HepG2 (cell line): Measurements from ENCODE around the gene MGAT1. TPM values are rescaled to one million over a fixed set of nuclear protein-coding genes. Genes with fewer than 3 reads are reported as not detected.

ENCODE experiments used
- AGO2 ChIP-seq: fragments of 200-400 bp; formaldehyde crosslinking; optimal IDR thresholded peaks from 2 replicates; pipeline ENCODE3; 2017; ENCODE audit warnings: mild to moderate bottlenecking, low read depth, low read length, moderate library complexity
- CEBPG ChIP-seq: IDR thresholded peaks from 2 replicates; pipeline ENCODE4 v1.6.1; 2016
- GFI1 ChIP-seq: sonication (generic); formaldehyde crosslinking; IDR thresholded peaks from 2 replicates; pipeline ENCODE4 v1.5.0; 2020; ENCODE audit warnings: missing genetic modification reagents, mild to moderate bottlenecking, borderline replicate concordance
- HNRNPLL ChIP-seq: fragments of 200-400 bp; formaldehyde crosslinking; IDR thresholded peaks from 2 replicates; pipeline ENCODE4 v1.6.1; 2017; ENCODE audit warnings: mild to moderate bottlenecking, low read depth, low read length; ENCODE audit not compliant: poor library complexity, severe bottlenecking
- NCOA2 ChIP-seq: sonication (generic); formaldehyde crosslinking; IDR thresholded peaks from 2 replicates; pipeline ENCODE4 v1.8.0; 2022; ENCODE audit warnings: inconsistent platforms
- SAFB2 ChIP-seq: sonication (generic); formaldehyde crosslinking; IDR thresholded peaks from 2 replicates; pipeline ENCODE4 v1.5.1; 2020; ENCODE audit warnings: missing genetic modification reagents, low read depth, mild to moderate bottlenecking, borderline replicate concordance
- SRY ChIP-seq: sonication (generic); formaldehyde crosslinking; IDR thresholded peaks from 2 replicates; pipeline ENCODE4 v1.8.0; 2022; ENCODE audit warnings: mild to moderate bottlenecking, missing genetic modification reagents
- TCF7 ChIP-seq: sonication (generic); IDR thresholded peaks from 2 replicates; pipeline ENCODE4 v1.6.1; 2016; ENCODE audit warnings: antibody characterized with exemption, low read depth
- ZNF556 ChIP-seq: sonication (generic); formaldehyde crosslinking; IDR thresholded peaks from 2 replicates; pipeline ENCODE4 v1.4.0; 2020; ENCODE audit warnings: mild to moderate bottlenecking, missing genetic modification reagents, borderline replicate concordance
- ZNF557 ChIP-seq: sonication (generic); formaldehyde crosslinking; IDR thresholded peaks from 2 replicates; pipeline ENCODE4 v1.4.0; 2020; ENCODE audit warnings: missing genetic modification reagents
- polyA plus RNA-seq, 8 experiments: library from polyadenylated mRNA; depleted of rRNA in 3 of 8; stranded (reverse) in 7 of 8; unstranded in 1 of 8; fragments of >200 nt; fragmentation: Illumina TruSeq in 4 of 8; extraction: Trizol in 4 of 8; gene quantifications; 2 replicates each; pipeline versions ENCODE4 v1.2.1 to v1.2.3, GENCODE V29; 2011 to 2016; ENCODE audit warnings: low read depth in 4 of 8, missing spikeins in 1 of 8, mixed read lengths in 1 of 8; ENCODE audit not compliant: insufficient read depth in 1 of 8
- total RNA-seq, 5 experiments: library from RNA; depleted of rRNA; stranded (reverse); fragments of >200 nt; fragmentation: Illumina TruSeq; extraction: Trizol; gene quantifications; 2 replicates each; pipeline ENCODE4 v1.2.3, GENCODE V29; 2016; ENCODE audit warnings: low read depth in 1 of 5
- TF ChIP-seq, protein P1 (sequence below): sonication (generic); formaldehyde crosslinking; IDR thresholded peaks from 2 replicates; pipeline ENCODE4 v1.4.0; 2020; ENCODE audit warnings: missing genetic modification reagents; ENCODE audit errors: not compliant biosample characterization
- TF ChIP-seq, protein P2 (sequence below): sonication (generic); formaldehyde crosslinking; IDR thresholded peaks from 2 replicates; pipeline ENCODE4 v1.4.0; 2020; ENCODE audit warnings: mild to moderate bottlenecking, low read depth, missing genetic modification reagents
- TF ChIP-seq, protein P3 (sequence below): sonication (generic); formaldehyde crosslinking; IDR thresholded peaks from 2 replicates; pipeline ENCODE4 v1.8.1; 2023; ENCODE audit warnings: mild to moderate bottlenecking, missing genetic modification reagents
- TF ChIP-seq, protein P4 (sequence below): sonication (generic); formaldehyde crosslinking; IDR thresholded peaks from 2 replicates; pipeline ENCODE4 v1.8.1; 2022; ENCODE audit warnings: low read depth, mild to moderate bottlenecking, missing genetic modification reagents
- TF ChIP-seq, protein P5 (sequence below): sonication (generic); formaldehyde crosslinking; IDR thresholded peaks from 2 replicates; pipeline ENCODE4 v1.9.0; 2021; ENCODE audit warnings: missing genetic modification reagents, mild to moderate bottlenecking, borderline replicate concordance
- TF ChIP-seq, protein P6 (sequence below): sonication (generic); formaldehyde crosslinking; IDR thresholded peaks from 2 replicates; pipeline ENCODE4 v1.4.0; 2020; ENCODE audit warnings: mild to moderate bottlenecking, missing genetic modification reagents

Gene MGAT1
- total and polyA plus RNA-seq, 2 of the 13 experiments (the other 11 are each of a cell fraction or from before 2014, with no cell fraction given): 50.1 to 55.3 TPM

DNA sequence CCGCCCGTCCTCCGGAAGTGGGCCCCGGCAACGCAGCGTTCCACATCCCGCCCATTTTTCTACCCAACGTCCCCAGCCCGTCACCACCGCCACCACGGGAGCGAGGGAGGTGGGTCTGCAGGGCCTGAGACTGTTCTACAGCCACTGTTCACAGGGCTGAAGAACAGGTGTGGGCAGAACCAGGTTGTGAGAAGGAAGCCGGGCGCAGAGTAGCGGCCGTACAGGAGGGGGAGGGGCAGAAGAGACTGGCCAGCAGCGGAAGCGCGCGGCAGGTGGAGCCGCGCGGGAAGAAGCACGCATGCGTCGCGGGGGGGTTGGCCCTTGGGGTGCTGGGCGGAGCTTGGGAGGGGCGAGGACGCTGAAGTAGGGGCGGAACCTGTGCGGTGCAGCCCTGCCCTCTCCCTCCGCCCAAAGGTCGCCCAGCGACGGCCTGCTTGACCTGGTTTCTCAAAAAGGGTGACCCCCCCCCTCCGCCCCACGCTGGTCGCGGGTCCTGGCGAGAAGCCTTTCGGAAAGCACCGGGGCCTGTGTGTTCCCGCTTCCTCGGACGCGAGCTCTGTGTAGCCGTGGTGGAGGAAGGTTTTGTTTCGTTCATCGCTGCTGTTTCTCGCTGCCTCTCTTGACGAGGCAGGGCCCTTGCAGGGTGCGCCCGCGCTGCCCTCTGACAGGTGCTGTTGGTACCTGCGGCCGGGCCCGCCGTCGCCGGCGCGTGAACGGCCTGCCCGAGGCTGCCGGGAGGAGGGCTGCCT lies 7.8 kb upstream of the MGAT1 start (continued):
- TF ChIP-seq GFI1 (peak; percentile 78), NCOA2 (CRISPR knock-in tag) (peak; percentile 53), TCF7 (no peak), ZNF556 (CRISPR knock-in tag) (0 out of 2 replicates have a peak, but pooled peaks have one; percentile 23), SAFB2 (peak; percentile 80; the same call in 1 of the 2 replicates), ZNF557 (no peak), HNRNPLL (peak; percentile 83), AGO2 (peak; percentile 91), SRY (CRISPR knock-in tag) (peak; percentile 40; the same call in 1 of the 2 replicates), CEBPG (CRISPR knock-in tag) (no peak)
- TF ChIP-seq, protein P1, sequence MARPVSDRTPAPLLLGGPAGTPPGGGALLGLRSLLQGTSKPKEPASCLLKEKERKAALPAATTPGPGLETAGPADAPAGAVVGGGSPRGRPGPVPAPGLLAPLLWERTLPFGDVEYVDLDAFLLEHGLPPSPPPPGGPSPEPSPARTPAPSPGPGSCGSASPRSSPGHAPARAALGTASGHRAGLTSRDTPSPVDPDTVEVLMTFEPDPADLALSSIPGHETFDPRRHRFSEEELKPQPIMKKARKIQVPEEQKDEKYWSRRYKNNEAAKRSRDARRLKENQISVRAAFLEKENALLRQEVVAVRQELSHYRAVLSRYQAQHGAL (CRISPR knock-in tag): no peak
- TF ChIP-seq, protein P2, sequence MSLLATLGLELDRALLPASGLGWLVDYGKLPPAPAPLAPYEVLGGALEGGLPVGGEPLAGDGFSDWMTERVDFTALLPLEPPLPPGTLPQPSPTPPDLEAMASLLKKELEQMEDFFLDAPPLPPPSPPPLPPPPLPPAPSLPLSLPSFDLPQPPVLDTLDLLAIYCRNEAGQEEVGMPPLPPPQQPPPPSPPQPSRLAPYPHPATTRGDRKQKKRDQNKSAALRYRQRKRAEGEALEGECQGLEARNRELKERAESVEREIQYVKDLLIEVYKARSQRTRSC (CRISPR knock-in tag): peak; percentile 48; the same call in 1 of the 2 replicates
- TF ChIP-seq, protein P3, sequence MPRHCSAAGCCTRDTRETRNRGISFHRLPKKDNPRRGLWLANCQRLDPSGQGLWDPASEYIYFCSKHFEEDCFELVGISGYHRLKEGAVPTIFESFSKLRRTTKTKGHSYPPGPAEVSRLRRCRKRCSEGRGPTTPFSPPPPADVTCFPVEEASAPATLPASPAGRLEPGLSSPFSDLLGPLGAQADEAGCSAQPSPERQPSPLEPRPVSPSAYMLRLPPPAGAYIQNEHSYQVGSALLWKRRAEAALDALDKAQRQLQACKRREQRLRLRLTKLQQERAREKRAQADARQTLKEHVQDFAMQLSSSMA: peak; percentile 82
- TF ChIP-seq, protein P4, sequence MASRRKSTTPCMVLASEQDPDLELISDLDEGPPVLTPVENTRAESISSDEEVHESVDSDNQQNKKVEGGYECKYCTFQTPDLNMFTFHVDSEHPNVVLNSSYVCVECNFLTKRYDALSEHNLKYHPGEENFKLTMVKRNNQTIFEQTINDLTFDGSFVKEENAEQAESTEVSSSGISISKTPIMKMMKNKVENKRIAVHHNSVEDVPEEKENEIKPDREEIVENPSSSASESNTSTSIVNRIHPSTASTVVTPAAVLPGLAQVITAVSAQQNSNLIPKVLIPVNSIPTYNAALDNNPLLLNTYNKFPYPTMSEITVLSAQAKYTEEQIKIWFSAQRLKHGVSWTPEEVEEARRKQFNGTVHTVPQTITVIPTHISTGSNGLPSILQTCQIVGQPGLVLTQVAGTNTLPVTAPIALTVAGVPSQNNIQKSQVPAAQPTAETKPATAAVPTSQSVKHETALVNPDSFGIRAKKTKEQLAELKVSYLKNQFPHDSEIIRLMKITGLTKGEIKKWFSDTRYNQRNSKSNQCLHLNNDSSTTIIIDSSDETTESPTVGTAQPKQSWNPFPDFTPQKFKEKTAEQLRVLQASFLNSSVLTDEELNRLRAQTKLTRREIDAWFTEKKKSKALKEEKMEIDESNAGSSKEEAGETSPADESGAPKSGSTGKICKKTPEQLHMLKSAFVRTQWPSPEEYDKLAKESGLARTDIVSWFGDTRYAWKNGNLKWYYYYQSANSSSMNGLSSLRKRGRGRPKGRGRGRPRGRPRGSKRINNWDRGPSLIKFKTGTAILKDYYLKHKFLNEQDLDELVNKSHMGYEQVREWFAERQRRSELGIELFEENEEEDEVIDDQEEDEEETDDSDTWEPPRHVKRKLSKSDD (CRISPR knock-in tag): no peak
- TF ChIP-seq, protein P5, sequence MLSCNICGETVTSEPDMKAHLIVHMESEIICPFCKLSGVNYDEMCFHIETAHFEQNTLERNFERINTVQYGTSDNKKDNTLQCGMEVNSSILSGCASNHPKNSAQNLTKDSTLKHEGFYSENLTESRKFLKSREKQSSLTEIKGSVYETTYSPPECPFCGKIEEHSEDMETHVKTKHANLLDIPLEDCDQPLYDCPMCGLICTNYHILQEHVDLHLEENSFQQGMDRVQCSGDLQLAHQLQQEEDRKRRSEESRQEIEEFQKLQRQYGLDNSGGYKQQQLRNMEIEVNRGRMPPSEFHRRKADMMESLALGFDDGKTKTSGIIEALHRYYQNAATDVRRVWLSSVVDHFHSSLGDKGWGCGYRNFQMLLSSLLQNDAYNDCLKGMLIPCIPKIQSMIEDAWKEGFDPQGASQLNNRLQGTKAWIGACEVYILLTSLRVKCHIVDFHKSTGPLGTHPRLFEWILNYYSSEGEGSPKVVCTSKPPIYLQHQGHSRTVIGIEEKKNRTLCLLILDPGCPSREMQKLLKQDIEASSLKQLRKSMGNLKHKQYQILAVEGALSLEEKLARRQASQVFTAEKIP (CRISPR knock-in tag): no peak
- TF ChIP-seq, protein P6, sequence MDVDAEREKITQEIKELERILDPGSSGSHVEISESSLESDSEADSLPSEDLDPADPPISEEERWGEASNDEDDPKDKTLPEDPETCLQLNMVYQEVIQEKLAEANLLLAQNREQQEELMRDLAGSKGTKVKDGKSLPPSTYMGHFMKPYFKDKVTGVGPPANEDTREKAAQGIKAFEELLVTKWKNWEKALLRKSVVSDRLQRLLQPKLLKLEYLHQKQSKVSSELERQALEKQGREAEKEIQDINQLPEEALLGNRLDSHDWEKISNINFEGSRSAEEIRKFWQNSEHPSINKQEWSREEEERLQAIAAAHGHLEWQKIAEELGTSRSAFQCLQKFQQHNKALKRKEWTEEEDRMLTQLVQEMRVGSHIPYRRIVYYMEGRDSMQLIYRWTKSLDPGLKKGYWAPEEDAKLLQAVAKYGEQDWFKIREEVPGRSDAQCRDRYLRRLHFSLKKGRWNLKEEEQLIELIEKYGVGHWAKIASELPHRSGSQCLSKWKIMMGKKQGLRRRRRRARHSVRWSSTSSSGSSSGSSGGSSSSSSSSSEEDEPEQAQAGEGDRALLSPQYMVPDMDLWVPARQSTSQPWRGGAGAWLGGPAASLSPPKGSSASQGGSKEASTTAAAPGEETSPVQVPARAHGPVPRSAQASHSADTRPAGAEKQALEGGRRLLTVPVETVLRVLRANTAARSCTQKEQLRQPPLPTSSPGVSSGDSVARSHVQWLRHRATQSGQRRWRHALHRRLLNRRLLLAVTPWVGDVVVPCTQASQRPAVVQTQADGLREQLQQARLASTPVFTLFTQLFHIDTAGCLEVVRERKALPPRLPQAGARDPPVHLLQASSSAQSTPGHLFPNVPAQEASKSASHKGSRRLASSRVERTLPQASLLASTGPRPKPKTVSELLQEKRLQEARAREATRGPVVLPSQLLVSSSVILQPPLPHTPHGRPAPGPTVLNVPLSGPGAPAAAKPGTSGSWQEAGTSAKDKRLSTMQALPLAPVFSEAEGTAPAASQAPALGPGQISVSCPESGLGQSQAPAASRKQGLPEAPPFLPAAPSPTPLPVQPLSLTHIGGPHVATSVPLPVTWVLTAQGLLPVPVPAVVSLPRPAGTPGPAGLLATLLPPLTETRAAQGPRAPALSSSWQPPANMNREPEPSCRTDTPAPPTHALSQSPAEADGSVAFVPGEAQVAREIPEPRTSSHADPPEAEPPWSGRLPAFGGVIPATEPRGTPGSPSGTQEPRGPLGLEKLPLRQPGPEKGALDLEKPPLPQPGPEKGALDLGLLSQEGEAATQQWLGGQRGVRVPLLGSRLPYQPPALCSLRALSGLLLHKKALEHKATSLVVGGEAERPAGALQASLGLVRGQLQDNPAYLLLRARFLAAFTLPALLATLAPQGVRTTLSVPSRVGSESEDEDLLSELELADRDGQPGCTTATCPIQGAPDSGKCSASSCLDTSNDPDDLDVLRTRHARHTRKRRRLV (CRISPR knock-in tag): no peak
